HG02763 (cell line): ENCODE data around the gene ACADS.
"Not testable (repeated sequence)": the region's sequence is repeated elsewhere in the genome, so short reads cannot be mapped to it uniquely, and the experiment has no call there.

ENCODE experiments used
- ATAC-seq: cut with Tn5 transposase; IDR thresholded peaks from one replicate; pipeline ENCODE4 v1.9.1; 2021; ENCODE audit warnings: mild to moderate bottlenecking, moderate library complexity; ENCODE audit not compliant: unreplicated experiment

The ACADS gene

DNA sequence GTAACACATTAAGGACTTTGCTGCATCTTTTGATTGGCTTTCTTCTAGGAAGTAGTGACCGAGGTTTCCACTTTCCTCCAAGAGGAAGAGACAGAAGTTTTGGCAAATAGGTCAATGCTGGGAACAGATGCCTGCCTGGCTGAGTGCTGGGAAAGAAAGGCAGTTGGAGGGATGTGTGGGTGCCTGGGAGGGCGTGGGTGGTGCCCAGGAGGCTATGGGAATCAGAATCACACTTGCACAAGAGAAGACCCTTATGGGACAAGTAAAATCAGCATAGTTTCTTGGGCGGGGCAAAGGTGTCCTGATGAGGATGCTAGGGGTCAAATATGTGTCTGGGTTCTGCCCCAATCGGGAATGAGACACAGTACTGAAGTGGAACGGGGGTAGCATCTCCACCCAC lies 906 bp upstream of the ACADS start:
- ATAC-seq = no peak

DNA sequence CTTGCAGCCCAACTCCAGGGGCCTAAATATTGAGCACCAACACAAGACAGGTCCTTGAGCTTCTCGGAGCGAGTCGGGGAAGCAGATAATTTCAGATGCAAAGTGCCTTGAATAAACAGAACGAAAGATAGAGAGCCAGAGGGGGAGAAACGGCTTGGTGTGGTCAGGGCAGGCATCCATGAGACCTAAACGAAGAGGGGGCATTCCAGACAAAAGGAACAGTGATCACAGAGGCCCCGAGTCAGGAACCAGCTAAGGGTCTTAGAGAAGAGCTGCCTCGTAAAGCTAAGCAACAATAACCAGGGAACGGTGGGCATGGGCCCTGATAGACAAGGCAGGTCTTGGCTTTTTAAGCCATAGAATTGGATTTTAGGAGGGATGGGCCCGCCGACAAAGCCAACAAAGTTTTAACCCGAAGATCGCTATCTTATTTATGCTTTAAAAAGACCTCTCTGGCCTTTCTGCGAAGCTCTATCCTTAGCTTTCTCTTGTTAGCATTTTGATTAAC lies 421 bp upstream of the ACADS start:
- no peak for ATAC-seq

DNA sequence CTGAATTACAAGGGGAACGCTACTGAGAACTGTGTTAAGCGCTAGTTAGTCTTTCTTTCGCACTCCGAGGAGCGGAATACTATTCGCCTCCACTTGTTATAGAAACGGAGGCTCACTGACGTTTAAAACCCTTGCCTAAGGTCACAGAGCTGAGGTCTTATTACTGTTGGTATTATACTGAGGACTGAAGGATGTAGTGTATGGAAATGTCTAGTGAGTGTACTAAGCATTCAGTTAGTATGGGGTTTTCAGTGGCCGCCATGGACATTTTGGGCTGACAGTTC lies 826 bp downstream of the ACADS start:
- ATAC-seq = no peak

DNA sequence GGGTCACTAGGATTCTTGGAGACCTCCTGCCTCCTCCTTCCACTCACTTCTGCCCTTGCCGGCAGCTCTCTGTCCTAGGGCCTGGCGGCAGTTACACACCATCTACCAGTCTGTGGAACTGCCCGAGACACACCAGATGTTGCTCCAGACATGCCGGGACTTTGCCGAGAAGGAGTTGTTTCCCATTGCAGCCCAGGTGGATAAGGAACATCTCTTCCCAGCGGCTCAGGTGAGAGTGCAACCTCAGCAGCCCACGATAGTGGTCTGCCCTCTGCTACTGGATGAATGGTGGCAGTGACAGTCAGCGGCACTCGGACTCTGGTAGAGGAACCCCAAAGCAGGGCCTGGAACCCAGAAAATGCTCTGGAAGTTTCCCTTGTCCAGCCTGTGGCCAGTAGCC lies 1.3 kb downstream of the ACADS start:
- ATAC-seq = no peak

DNA sequence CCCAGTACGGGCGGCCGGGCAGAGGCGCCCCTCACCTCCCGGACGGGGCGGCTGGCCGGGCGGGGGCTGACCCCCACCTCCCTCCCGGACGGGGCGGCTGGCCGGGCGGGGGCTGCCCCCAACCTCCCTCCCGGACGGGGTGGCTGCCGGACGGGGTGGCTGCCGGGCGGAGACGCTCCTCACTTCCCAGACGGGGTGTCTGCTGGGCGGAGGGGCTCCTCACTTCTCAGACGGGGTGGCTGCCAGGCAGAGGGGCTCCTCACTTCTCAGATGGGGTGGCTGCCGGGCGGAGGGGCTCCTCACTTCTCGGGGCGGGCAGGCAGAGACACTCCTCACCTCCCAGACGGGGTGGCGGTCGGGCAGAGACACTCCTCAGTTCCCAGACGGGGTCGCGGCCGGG lies 6.6 kb downstream of the ACADS start:
- not testable (repeated sequence) for ATAC-seq

DNA sequence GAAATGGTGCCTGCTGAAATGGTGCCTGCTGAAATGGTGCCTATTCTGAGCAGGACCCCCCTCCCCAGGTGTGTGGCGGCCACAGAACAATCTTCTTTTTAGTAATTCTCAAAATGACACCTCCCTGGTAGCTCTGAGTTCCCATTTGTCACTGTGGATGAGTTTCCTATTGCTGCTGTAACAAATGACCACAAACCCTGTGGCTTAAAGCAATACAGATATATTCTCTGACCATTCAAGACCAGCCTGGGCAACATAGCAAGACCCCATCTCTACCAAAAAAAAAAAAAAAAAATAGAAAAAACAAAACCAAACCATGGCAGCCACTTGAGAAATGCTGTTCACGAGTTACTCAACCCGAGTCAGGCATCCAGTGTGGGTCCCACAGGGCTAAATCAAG lies 7.9 kb downstream of the ACADS start:
- ATAC-seq = no peak

DNA sequence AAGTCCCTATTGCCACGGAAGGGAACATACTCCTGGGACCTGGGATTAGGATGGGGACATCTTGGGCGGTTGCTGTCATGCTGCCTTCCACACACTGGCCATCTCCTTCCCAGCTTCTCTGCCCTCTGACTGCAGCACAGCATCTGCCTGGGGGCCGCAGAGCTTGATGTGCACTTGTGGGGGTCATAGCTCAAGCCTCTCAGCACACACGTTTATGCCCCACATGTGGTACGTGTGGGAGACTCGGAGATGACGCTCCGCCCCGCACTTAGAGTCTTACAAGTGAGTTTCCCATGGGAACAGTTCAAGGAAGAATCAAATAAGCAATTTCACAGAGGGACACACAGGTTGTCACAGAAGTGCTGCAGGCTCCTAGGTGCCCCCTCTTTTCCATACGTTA lies 8.6 kb downstream of the ACADS start:
- ATAC-seq = no peak

DNA sequence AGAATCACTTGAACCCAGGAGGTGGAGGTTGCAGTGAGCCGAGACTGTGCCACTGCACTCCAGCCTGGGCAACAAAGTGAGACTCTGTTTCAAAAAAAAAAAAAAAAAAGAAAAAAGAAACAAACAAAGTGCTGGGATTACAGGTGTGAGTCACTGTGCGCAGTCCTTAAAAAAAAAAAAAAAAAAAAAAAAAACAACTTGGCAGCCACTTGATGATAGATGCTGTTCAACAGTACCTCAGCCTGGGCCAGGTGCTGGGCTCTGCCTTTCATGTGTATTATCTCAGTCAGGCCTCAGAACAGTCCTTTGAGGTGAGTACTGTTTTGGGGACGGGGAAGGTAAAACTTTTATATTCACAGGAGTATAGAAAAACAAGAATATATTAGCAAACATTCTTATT lies 9.6 kb downstream of the ACADS start:
- ATAC-seq = no peak

DNA sequence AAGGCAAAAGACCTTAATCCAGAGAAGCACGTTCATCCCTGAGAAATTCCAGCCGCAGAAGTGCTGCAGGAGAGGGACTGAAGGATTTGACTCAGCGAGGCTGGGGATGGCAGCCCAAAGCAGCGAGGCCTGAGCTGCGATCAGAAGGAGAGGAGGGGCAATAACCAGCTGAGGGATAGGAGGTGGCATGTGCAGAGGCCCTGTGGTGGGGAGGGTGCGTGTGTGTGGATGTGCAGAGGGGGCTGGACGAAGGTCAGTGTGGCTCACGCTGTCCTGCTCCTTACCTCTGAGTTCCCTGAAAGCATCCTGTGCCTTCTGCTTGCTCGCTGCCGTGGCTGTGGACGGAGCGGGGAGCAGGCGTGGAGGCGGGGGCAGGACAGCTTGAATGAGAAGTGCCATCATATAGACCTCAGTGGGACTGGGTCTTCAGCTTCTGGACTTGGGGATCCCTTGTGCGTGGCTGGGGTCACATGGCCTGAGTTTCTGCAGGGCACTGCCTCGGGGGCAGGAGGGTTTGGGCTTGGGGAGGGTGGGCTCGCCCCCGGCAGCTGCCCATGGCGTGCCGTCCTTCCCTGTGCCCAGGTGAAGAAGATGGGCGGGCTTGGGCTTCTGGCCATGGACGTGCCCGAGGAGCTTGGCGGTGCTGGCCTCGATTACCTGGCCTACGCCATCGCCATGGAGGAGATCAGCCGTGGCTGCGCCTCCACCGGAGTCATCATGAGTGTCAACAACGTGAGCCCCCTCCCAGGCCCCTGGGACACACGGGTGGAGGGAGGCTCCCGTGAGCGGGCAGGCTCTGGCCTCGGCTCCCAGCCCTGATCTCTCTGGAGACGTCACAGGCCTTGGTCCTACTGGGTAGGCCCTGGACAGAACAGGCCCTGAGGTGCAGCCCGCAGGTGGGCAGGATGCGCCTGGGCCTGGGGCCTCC lies 11.0 kb downstream of the ACADS start:
- no peak for ATAC-seq

DNA sequence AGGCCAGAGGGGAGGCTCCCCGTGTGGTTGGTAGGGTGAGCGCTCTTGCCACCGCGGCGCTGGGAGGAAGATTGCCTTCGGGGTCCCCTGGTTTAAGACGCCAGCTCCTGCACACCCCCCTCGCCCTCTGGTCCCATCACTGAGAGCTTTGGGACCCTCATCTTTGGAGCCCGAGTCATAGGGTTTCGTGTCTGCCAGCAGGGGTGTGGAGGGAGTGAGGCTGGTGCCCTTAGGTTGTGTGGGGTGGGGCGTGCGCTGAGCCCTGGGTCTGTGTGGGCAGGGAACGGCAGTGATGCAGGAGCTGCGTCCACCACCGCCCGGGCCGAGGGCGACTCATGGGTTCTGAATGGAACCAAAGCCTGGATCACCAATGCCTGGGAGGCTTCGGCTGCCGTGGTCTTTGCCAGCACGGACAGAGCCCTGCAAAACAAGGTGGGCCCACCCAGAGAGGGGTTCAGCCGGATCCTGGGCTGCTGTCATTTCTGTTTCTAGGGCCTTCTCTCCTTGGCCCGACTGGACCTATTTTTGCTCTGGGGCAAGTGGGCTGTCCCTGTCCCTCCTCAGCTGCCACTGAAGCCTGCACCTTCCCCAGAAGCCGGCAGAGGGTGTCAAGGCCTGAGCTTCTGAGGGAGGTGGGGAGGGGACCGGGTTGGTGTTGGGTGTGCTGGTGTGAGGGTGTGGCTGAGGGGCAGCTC lies 12.1 kb downstream of the ACADS start:
- ATAC-seq = no peak

DNA sequence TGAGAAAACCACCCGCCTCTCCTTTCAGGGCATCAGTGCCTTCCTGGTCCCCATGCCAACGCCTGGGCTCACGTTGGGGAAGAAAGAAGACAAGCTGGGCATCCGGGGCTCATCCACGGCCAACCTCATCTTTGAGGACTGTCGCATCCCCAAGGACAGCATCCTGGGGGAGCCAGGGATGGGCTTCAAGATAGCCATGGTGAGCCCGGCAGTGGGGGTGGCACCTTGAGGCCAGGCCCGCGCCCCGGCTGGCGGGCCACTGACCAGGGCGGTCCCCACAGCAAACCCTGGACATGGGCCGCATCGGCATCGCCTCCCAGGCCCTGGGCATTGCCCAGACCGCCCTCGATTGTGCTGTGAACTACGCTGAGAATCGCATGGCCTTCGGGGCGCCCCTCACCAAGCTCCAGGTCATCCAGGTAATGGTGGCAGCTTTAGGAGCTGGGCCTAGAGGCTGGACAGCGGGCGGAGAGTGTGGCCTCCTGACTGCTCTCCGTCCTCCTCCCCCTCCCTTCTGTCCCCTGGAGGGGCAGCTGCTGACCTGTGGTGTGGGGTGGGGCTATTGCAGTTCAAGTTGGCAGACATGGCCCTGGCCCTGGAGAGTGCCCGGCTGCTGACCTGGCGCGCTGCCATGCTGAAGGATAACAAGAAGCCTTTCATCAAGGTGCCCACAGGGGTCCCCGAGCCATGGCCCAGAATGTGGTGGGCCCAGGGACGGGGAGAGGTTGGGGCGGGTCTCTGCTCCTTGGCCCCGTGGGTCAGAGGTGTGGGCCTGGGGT lies 12.8 kb downstream of the ACADS start:
- no peak for ATAC-seq

DNA sequence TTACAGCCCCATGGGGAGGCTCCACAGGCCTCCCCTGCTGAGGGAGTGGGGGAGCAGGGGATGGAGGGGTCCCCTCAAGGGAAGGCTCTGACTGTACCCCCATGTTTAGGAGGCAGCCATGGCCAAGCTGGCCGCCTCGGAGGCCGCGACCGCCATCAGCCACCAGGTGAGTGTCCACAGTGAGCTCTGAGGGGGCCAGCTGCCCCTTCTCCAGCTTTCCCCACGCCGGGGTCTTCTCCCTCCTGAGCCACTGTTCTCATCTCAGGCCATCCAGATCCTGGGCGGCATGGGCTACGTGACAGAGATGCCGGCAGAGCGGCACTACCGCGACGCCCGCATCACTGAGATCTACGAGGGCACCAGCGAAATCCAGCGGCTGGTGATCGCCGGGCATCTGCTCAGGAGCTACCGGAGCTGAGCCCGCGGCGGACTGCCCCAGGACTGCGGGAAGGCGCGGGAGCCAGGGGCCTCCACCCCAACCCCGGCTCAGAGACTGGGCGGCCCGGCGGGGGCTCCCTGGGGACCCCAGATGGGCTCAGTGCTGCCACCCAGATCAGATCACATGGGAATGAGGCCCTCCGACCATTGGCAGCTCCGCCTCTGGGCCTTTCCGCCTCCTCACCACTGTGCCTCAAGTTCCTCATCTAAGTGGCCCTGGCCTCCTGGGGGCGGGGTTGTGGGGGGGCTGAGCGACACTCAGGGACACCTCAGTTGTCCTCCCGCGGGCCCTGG lies 13.6 kb downstream of the ACADS start:
- ATAC-seq = no peak

DNA sequence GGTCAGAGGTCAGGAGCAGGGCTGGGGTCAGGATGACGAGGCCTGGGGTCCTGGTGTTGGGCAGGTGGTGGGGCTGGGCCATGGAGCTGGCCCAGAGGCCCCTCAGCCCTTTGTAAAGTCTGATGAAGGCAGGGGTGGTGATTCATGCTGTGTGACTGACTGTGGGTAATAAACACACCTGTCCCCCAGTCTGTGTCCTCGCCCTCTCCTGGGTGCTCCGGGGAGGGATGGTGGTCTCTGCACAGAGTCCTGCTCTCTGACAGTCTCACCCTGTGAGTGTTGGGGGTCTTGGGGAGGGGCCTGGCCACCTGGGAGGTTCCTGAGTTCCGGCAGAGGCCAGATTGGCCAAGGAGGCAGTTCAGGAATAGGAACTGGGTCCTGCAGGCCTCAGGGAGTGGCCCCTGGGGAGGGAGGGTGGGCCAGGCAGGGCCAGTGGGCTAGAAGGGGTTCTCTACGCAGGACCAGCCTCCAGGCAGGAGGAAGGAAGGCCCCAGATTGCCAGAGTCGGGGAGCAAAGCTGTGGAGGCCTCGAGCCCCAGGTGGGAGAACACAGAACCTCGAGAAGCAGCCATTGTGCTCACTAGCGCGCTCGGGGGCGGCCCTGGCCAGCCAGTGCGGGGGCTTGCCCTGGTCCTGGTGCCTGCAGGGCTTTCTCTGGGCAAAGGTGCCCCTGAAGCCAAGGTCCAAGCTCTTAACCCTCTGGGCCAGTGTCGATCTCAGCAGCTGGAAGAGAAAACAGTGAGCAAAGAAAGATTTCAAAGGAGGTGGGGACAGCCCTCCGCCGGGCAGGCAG lies 14.4 kb downstream of the ACADS start:
- no peak for ATAC-seq

DNA sequence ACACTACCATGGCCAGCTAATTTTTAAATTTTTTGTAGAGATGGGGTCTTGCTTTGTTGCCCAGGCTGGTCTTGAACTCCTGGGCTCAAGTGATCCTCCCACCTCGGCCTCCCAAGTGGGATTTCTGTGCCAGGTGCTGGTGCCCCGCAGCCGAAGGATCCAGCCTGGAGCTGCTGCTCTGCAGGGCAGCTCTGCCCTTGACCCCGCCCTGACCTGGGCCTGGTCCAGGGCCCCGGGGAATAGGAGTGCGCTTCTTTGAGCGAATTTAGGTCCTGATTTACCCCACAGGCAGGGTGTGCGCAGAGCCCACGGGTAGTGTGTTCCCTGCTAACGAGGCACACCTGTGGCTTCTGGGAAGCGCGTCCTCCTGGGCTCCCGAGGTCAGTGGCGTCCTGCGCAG lies 15.2 kb downstream of the ACADS start:
- no peak for ATAC-seq

DNA sequence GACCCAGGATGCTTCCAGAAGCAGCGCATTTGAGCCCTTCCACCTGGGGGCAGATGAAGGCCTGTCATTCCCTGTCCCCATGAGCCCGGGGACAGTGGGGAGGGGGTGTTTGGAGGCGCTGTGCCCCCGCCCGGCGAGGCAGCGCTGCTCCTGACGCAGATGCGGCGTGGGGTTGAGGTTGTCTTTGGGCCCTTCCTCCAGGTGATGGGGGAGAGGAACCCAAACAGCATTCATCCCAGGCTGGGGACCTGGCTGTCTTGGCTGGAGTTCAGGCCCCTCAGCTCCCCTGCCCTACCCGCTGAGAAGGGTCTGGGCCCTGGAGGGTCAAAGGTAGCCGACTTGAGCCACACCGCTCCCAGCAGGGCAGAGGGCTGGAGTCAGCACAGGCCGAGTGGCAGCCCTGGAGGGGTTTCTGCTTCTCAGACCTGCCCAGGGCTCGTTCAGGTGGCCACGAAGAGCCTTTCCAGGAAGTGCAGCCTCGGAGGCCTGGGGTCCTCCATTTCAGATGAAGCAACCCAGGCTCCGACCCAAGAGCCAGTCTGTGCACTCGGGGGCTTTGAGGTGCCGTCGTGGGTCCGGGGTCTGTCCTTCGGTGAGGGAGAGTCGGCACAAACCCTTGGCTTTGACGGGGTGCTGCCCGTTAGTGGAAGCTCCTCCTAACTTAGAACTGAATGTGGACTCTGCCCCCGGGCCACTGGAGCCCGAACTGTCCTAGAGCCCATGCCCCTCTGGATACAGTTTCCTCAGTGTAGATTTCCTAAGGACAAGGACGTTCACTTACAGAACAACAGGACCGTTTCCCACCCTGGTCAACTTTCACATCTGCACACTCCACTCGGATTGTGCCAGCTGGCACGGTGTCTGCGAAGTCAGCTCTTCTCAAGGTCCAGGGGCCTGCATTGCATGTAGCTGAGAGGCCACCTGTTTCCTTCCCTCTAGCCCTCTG lies 16.1 kb downstream of the ACADS start:
- ATAC-seq = no peak

DNA sequence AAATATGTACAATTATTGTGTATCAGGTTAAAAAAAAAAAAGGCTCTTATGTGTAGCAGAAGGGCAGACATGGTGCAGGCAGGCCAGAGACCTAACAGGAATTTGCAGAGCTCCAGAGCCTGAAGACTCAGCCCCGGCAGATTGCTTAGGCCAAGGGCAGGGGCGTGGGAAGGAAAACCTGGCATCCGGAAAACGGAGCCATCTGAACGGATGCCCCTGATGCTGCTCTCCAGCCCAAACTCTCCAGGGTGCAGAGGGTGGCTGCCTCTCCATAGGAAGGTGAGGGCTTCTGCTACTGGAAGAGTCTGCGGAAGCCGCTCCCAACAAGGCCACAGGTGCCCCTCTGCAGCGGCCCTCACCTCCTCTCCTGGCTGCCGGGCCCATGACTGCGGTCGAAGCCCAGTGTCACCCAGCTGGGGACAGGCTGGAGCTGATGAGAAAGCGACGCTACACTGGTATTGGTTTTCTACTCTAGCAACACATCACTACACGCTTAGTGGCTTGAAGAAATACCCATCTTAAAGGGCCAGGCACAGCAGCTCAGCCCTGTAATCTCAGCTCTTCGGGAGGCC lies 19.4 kb downstream of the ACADS start:
- ATAC-seq = no peak

DNA sequence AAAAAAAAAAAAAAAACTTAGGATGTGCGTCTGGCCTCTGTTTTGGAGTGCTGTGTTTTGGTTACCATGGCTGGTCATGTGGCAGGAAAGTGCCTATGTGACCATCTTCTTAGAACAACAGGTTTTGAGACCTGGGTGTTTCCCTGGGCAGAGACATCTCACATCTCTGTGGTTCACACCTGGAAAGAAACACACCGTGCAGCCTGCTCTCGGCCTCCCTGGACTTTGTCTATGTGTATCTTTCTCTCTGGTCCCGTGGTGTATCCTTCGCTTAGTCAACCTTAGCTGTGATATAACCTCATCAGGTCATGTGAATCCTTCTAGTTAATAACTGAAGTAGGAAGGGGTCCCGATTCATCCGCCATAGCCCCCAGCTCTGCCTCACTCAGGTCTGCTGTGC lies 22.6 kb downstream of the ACADS start:
- no peak for ATAC-seq

DNA sequence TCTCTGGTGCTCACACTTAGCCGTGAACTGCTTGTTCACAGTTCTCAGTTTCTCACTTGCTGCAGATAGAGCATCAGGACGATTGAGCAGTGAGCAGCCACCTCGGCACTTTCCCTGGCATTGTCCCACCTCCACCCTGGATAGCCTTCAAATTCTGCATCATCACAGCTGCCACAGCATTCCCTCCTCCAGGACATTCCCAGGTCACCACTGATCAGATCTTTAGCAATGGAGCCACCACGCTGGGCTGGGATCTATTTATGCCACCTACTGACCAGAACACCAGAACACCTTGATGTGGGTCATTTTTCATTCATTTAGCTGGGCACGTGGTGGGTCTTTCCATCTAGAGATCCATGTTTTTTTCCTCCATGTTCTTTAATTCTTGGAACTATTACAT lies 23.6 kb downstream of the ACADS start:
- no peak for ATAC-seq

DNA sequence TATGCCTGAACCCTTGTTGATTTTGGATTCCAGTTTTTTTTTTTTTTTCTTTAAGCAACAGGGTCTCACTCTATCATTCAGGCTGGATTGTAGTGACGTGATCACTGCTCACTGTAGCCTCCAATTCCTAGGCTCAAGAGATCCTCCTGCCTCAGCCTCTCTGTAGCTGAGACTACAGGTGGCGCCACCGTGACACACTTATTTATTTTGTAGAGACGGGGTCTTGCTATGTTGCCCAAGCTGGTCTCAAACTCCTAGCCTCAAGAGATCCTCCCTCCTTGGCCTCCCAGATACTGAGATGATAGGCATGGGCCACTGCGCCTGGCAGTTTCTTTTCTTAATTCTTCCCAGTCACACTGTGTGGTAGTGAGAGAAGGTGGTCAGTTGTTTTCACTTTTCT lies 25.2 kb downstream of the ACADS start:
- ATAC-seq = no peak
